Measurements from ENCODE around the gene SAMMSON.

SAMMSON gene

GRCh38 chr3:70090322-70090913, 90.9 kb downstream of the SAMMSON start:
- DNase-seq (ENCODE audit: low read depth) = peak; percentile 11

GRCh38 chr3:70094197-70094596, 94.7 kb downstream of the SAMMSON start:
- DNase-seq (ENCODE audit: low read depth) = no peak

- DNase-seq (ENCODE audit: low read depth) = no peak
Measured at GRCh38 chr3:70095260-70095659, 95.7 kb downstream of the SAMMSON start.

GRCh38 chr3:70096376-70097066, 97.0 kb downstream of the SAMMSON start:
- DNase-seq (ENCODE audit: low read depth) = no peak

- DNase-seq (ENCODE audit: low read depth) = no peak
Measured at GRCh38 chr3:70097084-70097483, 97.6 kb downstream of the SAMMSON start.

GRCh38 chr3:70108072-70108471, 108.5 kb downstream of the SAMMSON start:
- no peak for DNase-seq (ENCODE audit: low read depth)

- no peak for DNase-seq (ENCODE audit: low read depth)
Measured at GRCh38 chr3:70108546-70108945, 109.0 kb downstream of the SAMMSON start.

- DNase-seq (ENCODE audit: low read depth) = no peak
Measured at GRCh38 chr3:70110066-70110465, 110.5 kb downstream of the SAMMSON start.

GRCh38 chr3:70111411-70111810, 111.9 kb downstream of the SAMMSON start:
- no peak for DNase-seq (ENCODE audit: low read depth)

GRCh38 chr3:70112751-70113150, 113.2 kb downstream of the SAMMSON start:
- DNase-seq (ENCODE audit: low read depth) = no peak

GRCh38 chr3:70114431-70114830, 114.9 kb downstream of the SAMMSON start:
- DNase-seq (ENCODE audit: low read depth) = no peak

GRCh38 chr3:70119879-70120278, 120.3 kb downstream of the SAMMSON start:
- no peak for DNase-seq (ENCODE audit: low read depth)
